Kidney (tissue), 14 donors: Measurements from ENCODE around the gene SOX5. TPM values are rescaled to one million over a fixed set of nuclear protein-coding genes. Genes with fewer than 3 reads are reported as not detected.

Source experiments
- DNase-seq, 5 donors: peaks; one replicate each; pipeline ENCODE4 v3.0.0-alpha.2; 2013 to 2020
- FAIRE-seq: peaks from 2 replicates; lab custom pipeline; 2012; peaks lifted over from hg19 to GRCh38; lab: Jason Lieb, UNC
- H3K27ac ChIP-seq, 2 donors: one replicate each; pipeline ENCODE4 v1.7.0; 2013; ENCODE audit warnings: low read depth in 2 of 2, low read length in 2 of 2, inconsistent platforms in 1 of 2
- H3K27me3 ChIP-seq: one replicate; pipeline ENCODE4 v1.7.1; 2013; ENCODE audit warnings: low read length, inconsistent platforms; ENCODE audit not compliant: control insufficient read depth, insufficient read depth
- H3K36me3 ChIP-seq, 3 donors: one replicate each; pipeline versions ENCODE4 v1.7.0 to v1.7.1; 2013; ENCODE audit warnings: low read length in 3 of 3, control low read depth in 1 of 3, inconsistent platforms in 1 of 3; ENCODE audit not compliant: insufficient read depth in 3 of 3, control insufficient read depth in 2 of 3
- H3K4me1 ChIP-seq, 3 donors: one replicate each; pipeline versions ENCODE4 v1.7.0 to v1.7.1; 2013; ENCODE audit warnings: low read length in 3 of 3, inconsistent platforms in 1 of 3, low read depth in 1 of 3; ENCODE audit not compliant: control insufficient read depth in 2 of 3, insufficient read depth in 2 of 3
- H3K4me3 ChIP-seq, 3 donors: one replicate each; pipeline versions ENCODE4 v1.7.0 to v1.8.1; 2013; ENCODE audit warnings: low read length in 3 of 3, control low read depth in 1 of 3, inconsistent platforms in 1 of 3
- H3K9ac ChIP-seq, 3 donors: one replicate each; pipeline versions ENCODE4 v1.7.0 to v1.7.1; 2013; ENCODE audit warnings: low read length in 3 of 3, control low read depth in 1 of 3, inconsistent platforms in 1 of 3
- H3K9me3 ChIP-seq, 3 donors: one replicate each; pipeline versions ENCODE4 v1.7.0 to v1.7.1; 2013; ENCODE audit warnings: low read length in 3 of 3, control low read depth in 1 of 3, inconsistent platforms in 1 of 3; ENCODE audit not compliant: control insufficient read depth in 2 of 3, insufficient read depth in 1 of 3
- CTCF ChIP-seq: IDR thresholded peaks from 3 replicates; pipeline ENCODE4 v1.5.1; 2012; ENCODE audit warnings: mild to moderate bottlenecking, moderate library complexity, borderline replicate concordance; ENCODE audit not compliant: insufficient read depth; ENCODE audit errors: extremely low read depth
- intact Hi-C: fragments of 100-400 bp; cut with DNase I; formaldehyde crosslinking; loops from one replicate; pipeline ENCODE4 v1.11.1; 2022
- polyA plus RNA-seq: library from polyadenylated mRNA; stranded (reverse); fragments of 350-450 nt; fragmentation: Illumina TruSeq; extraction: RNeasy Lipid Tissue Mini Kit (QIAGEN cat#74804); gene quantifications from one replicate; pipeline ENCODE4 v1.2.3, GENCODE V29; 2014; ENCODE audit warnings: low read depth, low replicate concordance; ENCODE audit not compliant: insufficient read depth
- total RNA-seq: library from RNA; stranded (reverse); fragmentation: NEBNext Ultra II Directional; extraction: Animal tissue kit (Norgen Biotek cat#: 25700); gene quantifications from one replicate; pipeline ENCODE4 v1.2.1, GENCODE V29; 2021
- donor health status: control.
- donor health status: control.
- donor health status: control.
- donor health status: control.
- donor health status: control.
- donor health status: DM: yes; HTN: yes; CAD: no.
- donor health status: Normal renal cell carcinoma (clear cell type).

Gene SOX5
- total and polyA plus RNA-seq, 2 donors from 2014 or later = 0.54 to 10.8 TPM

DNA sequence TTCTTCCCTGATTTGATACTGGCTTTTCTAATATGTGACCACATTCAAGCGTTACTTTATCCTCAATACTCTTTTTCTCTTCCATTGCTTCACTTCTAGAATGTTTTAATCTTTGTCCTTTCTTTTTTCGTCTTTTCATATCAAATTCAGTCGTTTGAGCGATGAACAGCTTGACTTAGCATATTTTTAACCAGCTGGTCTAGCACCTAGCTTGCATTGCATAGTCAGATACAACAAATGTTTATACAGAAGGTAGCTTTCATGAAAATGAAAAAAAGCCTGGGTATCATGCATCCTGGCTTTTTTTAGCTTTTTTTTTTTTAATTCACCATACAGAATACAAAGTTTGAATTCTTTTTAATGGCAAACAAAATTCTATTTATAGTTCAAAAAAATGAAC lies 1.2 kb downstream of the SOX5 start:
- no peak for TF ChIP-seq CTCF
- FAIRE-seq (no peak), DNase-seq (no peak)
- H3K9ac ChIP-seq = no peak overlapping the region
- H3K4me3 ChIP-seq = no peak overlapping the region
- no peaks in the 10 kb centered on the region for H3K36me3 ChIP-seq
- no peak overlapping the region for H3K27ac ChIP-seq
- no peaks in the 10 kb centered on the region for H3K9me3 ChIP-seq
- intact Hi-C loops = no loop called here
- H3K27me3 ChIP-seq = no peaks in the 10 kb centered on the region
- no peaks in the 10 kb centered on the region for H3K4me1 ChIP-seq

DNA sequence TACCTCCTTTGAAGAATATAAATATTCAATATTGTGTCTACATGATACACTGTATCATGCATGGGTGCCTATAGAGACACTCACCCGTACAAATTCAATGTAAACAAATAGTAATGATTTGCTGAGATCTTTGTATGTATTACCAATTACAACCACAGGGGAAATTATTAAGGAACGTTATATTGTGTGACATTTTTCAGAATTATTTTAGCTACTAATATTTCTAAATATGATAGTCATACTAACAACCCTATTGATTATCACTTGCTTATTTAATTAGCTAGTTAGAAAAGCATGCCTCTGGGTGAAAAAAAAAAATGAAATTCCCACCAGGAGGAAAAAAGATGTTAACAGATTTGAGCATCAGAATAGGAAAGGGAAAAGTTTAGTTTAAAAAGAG lies 2.1 kb downstream of the SOX5 start:
- no peaks in the 10 kb centered on the region for H3K36me3 ChIP-seq
- TF ChIP-seq CTCF = no peak
- no peak for FAIRE-seq
- H3K9ac ChIP-seq = no peak overlapping the region
- H3K27ac ChIP-seq = no peak overlapping the region
- intact Hi-C loops = no loop called here
- no peaks in the 10 kb centered on the region for H3K9me3 ChIP-seq
- H3K4me1 ChIP-seq = no peaks in the 10 kb centered on the region
- no peak overlapping the region for H3K4me3 ChIP-seq
- H3K27me3 ChIP-seq = no peaks in the 10 kb centered on the region
- no peak for DNase-seq

GRCh38 chr12:23945249-23945648 lies 4.2 kb downstream of the SOX5 start:
- Histone ChIP-seq H3K27ac (no peak overlapping the region), H3K9me3 (no peaks in the 10 kb centered on the region), H3K4me3 (no peak overlapping the region), H3K9ac (no peak overlapping the region), H3K36me3 (no peaks in the 10 kb centered on the region), H3K4me1 (no peaks in the 10 kb centered on the region), H3K27me3 (no peaks in the 10 kb centered on the region)
- no peak for TF ChIP-seq CTCF
- DNase-seq (no peak), FAIRE-seq (no peak)
- intact Hi-C loops = no loop called here

GRCh38 chr12:23944067-23944466 lies 5.4 kb downstream of the SOX5 start:
- intact Hi-C loops = no loop called here
- Histone ChIP-seq H3K9me3 (no peaks in the 10 kb centered on the region), H3K9ac (no peak overlapping the region), H3K4me3 (no peak overlapping the region), H3K36me3 (no peaks in the 10 kb centered on the region), H3K27me3 (no peaks in the 10 kb centered on the region), H3K4me1 (no peaks in the 10 kb centered on the region), H3K27ac (no peak overlapping the region)
- TF ChIP-seq CTCF = no peak
- DNase-seq = peak in 1 of 5 donors; percentile 13
- FAIRE-seq = no peak
